RWPE2 (cell line): ENCODE data around the gene GMDS.

Experiments
- ATAC-seq: fragments of 200-7000 bp; cut with Tn5 transposase; 3 replicates; pipeline ENCODE4 v1.9.1; 2021; ENCODE audit warnings: low read depth
- DNase-seq: peaks from one replicate; pipeline ENCODE4 v3.0.0-alpha.2; 2020; ENCODE audit warnings: low spot score
- H3K27ac ChIP-seq: fragments of 450-650 bp; 2 replicates; pipeline ENCODE4 v1.5.1; 2017; ENCODE audit warnings: mild to moderate bottlenecking; ENCODE audit not compliant: poor library complexity, severe bottlenecking
- H3K27me3 ChIP-seq: fragments of 250-450 bp; sonication (Bioruptor Pico); 2 replicates; pipeline ENCODE4 v1.5.1; 2021; ENCODE audit warnings: mild to moderate bottlenecking, moderate library complexity; ENCODE audit not compliant: insufficient read depth, poor library complexity, severe bottlenecking
- H3K36me3 ChIP-seq: fragments of 250-450 bp; sonication (Bioruptor Pico); 2 replicates; pipeline ENCODE4 v1.5.1; 2020; ENCODE audit warnings: low read depth, mild to moderate bottlenecking, moderate library complexity
- H3K4me1 ChIP-seq: fragments of 250-450 bp; sonication (Bioruptor Pico); 2 replicates; pipeline ENCODE4 v1.5.1; 2021; ENCODE audit warnings: mild to moderate bottlenecking, moderate library complexity; ENCODE audit not compliant: insufficient read depth, poor library complexity, severe bottlenecking
- H3K4me3 ChIP-seq: fragments of 250-450 bp; sonication (Bioruptor Pico); 2 replicates; pipeline ENCODE4 v1.5.1; 2021; ENCODE audit warnings: mild to moderate bottlenecking, moderate library complexity; ENCODE audit not compliant: severe bottlenecking
- H3K9me3 ChIP-seq: fragments of 250-450 bp; sonication (Bioruptor Pico); 2 replicates; pipeline ENCODE4 v1.5.1; 2021; ENCODE audit warnings: mild to moderate bottlenecking, moderate library complexity; ENCODE audit not compliant: severe bottlenecking
- TF ChIP-seq, protein P1 (sequence below): fragments of 450-650 bp; IDR thresholded peaks from one replicate; pipeline ENCODE4 v1.5.1; 2017; ENCODE audit warnings: mild to moderate bottlenecking, moderate library complexity; ENCODE audit not compliant: poor library complexity, severe bottlenecking

Gene GMDS

DNA sequence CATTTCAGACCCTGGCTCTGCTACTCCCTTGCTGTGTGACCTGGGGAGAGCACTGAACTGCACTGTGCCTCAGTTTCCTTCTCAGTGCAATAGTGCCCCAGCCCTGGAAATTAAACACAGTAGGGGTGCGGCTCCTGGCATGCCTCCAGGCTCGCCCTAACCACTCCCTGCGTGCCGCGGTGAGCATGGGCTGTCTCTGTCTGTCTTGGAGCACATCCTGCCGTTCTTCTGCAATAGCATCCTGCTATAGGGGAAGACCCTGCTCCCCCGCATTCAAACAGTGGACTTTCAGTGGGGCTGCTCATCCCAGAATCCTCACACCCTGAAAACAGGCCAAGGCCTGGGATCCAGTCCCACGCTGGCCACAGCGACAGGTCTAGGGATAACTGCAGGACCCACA, 506.2 kb downstream of the GMDS start:
- no peak overlapping the region for H3K4me3 ChIP-seq
- no peaks in the 10 kb centered on the region for H3K36me3 ChIP-seq
- ATAC-seq (no peak), DNase-seq (no peak)
- H3K4me1 ChIP-seq, result no peaks in the 10 kb centered on the region
- H3K27me3 ChIP-seq, result no peaks in the 10 kb centered on the region
- no peaks in the 10 kb centered on the region for H3K9me3 ChIP-seq
- TF ChIP-seq, protein P1, sequence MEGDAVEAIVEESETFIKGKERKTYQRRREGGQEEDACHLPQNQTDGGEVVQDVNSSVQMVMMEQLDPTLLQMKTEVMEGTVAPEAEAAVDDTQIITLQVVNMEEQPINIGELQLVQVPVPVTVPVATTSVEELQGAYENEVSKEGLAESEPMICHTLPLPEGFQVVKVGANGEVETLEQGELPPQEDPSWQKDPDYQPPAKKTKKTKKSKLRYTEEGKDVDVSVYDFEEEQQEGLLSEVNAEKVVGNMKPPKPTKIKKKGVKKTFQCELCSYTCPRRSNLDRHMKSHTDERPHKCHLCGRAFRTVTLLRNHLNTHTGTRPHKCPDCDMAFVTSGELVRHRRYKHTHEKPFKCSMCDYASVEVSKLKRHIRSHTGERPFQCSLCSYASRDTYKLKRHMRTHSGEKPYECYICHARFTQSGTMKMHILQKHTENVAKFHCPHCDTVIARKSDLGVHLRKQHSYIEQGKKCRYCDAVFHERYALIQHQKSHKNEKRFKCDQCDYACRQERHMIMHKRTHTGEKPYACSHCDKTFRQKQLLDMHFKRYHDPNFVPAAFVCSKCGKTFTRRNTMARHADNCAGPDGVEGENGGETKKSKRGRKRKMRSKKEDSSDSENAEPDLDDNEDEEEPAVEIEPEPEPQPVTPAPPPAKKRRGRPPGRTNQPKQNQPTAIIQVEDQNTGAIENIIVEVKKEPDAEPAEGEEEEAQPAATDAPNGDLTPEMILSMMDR, result no peak
- no peak overlapping the region for H3K27ac ChIP-seq

DNA sequence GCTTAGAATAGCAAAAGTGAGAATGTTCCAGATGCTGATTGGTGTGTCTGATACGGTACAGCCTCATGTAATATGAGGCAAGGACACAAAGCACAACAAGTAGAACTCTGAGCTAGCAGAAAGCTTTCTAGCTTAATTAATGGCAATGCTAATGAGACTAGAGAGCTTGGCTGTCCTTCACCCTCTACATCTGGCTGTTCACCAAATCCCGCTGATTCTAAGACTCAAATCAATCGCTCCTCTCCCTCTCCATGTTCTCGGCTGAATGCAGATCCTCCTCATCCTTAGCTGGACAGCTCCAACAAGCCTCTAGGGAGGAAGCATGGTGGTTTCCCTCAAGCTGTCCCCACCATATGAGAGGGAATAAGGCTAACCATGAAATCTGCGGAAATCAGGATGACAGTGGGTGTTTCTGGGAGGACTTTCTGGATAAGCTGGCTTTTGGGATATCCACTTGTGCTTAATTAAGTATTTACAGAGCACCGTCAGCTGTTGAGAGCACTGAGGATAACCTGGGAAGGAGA, 506.8 kb downstream of the GMDS start:
- H3K27ac ChIP-seq, result no peak overlapping the region
- no peak for DNase-seq
- TF ChIP-seq, protein P1, result no peak
- no peak for ATAC-seq
- no peaks in the 10 kb centered on the region for H3K9me3 ChIP-seq
- no peaks in the 10 kb centered on the region for H3K4me1 ChIP-seq
- no peaks in the 10 kb centered on the region for H3K27me3 ChIP-seq
- H3K36me3 ChIP-seq, result no peaks in the 10 kb centered on the region
- no peak overlapping the region for H3K4me3 ChIP-seq

DNA sequence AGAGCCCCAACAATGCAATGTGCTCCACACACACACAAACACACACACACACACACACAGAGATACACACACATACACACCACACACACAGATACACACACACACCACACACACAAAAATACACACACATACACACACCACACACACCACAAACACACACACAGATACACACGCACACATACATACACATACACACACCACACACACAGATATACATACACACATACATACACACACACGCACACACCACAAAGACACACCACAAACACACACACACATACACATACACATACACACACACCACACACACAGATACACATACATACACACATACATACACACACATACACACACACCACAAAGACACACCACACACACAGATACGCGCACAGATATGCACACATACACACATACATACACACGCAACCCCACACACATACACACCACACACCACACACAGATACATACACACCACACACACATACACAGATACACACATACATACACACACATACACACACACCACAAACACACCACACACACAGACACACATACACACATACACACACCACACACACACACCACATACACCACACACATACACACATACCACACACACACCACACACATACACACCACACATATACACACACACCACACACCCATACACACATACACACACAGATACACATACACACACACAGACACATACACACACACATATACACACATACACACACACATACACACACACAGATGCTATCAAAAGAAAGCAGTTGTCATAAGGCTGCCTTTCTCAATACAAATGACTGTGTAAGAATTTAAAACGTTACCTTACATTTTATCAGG, 507.7 kb downstream of the GMDS start:
- Histone ChIP-seq H3K4me3 (no peak overlapping the region), H3K9me3 (no peaks in the 10 kb centered on the region), H3K4me1 (no peaks in the 10 kb centered on the region), H3K27ac (no peak overlapping the region), H3K36me3 (no peaks in the 10 kb centered on the region), H3K27me3 (no peaks in the 10 kb centered on the region)
- ATAC-seq (no peak), DNase-seq (no peak)
- TF ChIP-seq, protein P1, result no peak

DNA sequence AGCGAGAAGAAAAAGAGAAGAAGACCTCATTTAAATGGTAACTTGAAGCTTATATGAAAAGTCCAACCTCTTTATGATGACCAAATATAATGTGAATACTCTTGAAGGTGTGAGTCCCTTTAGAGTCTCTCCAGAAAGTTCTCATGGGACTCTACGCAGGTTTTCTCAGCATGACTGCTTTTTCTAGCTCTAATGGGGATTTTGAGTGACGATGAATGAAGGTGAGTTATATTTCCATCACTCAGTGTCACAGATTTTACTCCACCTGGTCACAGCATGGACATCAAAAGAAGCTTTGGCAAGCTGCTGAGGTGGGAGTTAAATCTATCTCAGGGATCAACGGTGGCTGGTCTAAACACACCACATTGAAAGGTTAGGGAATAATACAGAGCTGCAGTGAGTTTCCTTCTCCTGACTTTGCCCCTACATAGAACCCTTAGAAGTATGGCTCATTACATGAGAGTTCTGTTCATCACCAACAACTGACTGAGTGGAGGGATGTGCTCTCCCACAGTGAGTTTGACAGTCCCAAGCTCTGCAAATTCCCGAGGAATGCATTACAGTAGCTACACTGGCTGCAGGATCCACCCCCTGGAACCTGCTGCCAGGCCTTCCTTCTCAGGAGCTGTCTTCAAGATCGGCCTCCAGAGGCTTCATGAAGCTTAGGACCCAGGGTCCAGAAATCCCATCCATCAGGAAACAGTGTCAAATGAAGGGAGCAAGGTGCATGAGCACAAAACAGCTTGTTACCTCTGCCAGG, 508.9 kb downstream of the GMDS start:
- Histone ChIP-seq H3K9me3 (no peaks in the 10 kb centered on the region), H3K36me3 (no peaks in the 10 kb centered on the region), H3K27me3 (no peaks in the 10 kb centered on the region), H3K4me1 (no peaks in the 10 kb centered on the region), H3K27ac (no peak overlapping the region), H3K4me3 (no peak overlapping the region)
- no peak for ATAC-seq
- TF ChIP-seq, protein P1, result no peak
- no peak for DNase-seq
